ENCODE measurements around the gene ZBTB8OS. TPM values are rescaled to one million over a fixed set of nuclear protein-coding genes. Genes with fewer than 3 reads are reported as not detected.
A peak's percentile ranks its signal among the peaks of the same experiment; 100 is the strongest.

The ZBTB8OS gene
- total and polyA plus RNA-seq, 9 of the 15 experiments (the other 6 are each of a cell fraction or from before 2014, with no cell fraction given): 54.8 to 230 (median 107) TPM

- TF ChIP-seq ARNT (IDR thresholded peaks at IDR 0.05) (peak; percentile 83 to 92; a peak in 3 of 4 replicates), MYNN (IDR thresholded peaks at IDR 0.05) (no peak), MYNN (CRISPR knock-in tag; IDR thresholded peaks at IDR 0.05) (no peak), ZSCAN32 (CRISPR knock-in tag; IDR thresholded peaks at IDR 0.05) (peak; percentile 84), GATAD2B (IDR thresholded peaks at IDR 0.05; ENCODE audit: borderline replicate concordance) (no peak; the same call in 1 of the 2 replicates), GABPA (tag; conservative IDR thresholded peaks at IDR 0.05; ENCODE audit: low read depth) (peak; percentile 94), TAF15 (IDR thresholded peaks at IDR 0.05; ENCODE audit: low read depth, low read length) (no peak), CREB1 (IDR thresholded peaks at IDR 0.05) (peak; percentile 60), CREB1 (CRISPR knock-in tag; IDR thresholded peaks at IDR 0.05) (peak; percentile 81), ZNF224 (CRISPR knock-in tag; IDR thresholded peaks at IDR 0.05) (peak; percentile 56; the same call in 1 of the 2 replicates), SPI1 (IDR thresholded peaks at IDR 0.05; ENCODE audit: borderline replicate concordance, low read depth, low read length) (0 out of 2 replicates have a peak, but pooled peaks have one; percentile 1), PURB (CRISPR knock-in tag; IDR thresholded peaks at IDR 0.05; ENCODE audit: low read depth) (no peak), SETDB1 (IDR thresholded peaks at IDR 0.05; ENCODE audit: low read length) (no peak), JUND (IDR thresholded peaks at IDR 0.05; ENCODE audit: borderline replicate concordance, low read depth, low read length) (peak; percentile 56; the same call in 1 of the 2 replicates), JUND (tag; IDR thresholded peaks at IDR 0.05; ENCODE audit: borderline replicate concordance, low read depth, low read length) (no peak; the same call in 1 of the 3 replicates), ARID1B (IDR thresholded peaks at IDR 0.05) (no peak), ZNF79 (CRISPR knock-in tag; IDR thresholded peaks at IDR 0.05; ENCODE audit: low read depth) (peak; percentile 94), ZBTB11 (CRISPR knock-in tag; IDR thresholded peaks at IDR 0.05) (peak in 1 of 3 experiments; percentile 95; a peak in 3 of 6 replicates), ETV5 (CRISPR knock-in tag; IDR thresholded peaks at IDR 0.05; ENCODE audit: low read depth) (0 out of 2 replicates have a peak, but pooled peaks have one; percentile 4), SRSF3 (IDR thresholded peaks at IDR 0.05; ENCODE audit: insufficient read depth, low read length) (peak; percentile 78; the same call in 1 of the 2 replicates)
- TF ChIP-seq, protein P1, sequence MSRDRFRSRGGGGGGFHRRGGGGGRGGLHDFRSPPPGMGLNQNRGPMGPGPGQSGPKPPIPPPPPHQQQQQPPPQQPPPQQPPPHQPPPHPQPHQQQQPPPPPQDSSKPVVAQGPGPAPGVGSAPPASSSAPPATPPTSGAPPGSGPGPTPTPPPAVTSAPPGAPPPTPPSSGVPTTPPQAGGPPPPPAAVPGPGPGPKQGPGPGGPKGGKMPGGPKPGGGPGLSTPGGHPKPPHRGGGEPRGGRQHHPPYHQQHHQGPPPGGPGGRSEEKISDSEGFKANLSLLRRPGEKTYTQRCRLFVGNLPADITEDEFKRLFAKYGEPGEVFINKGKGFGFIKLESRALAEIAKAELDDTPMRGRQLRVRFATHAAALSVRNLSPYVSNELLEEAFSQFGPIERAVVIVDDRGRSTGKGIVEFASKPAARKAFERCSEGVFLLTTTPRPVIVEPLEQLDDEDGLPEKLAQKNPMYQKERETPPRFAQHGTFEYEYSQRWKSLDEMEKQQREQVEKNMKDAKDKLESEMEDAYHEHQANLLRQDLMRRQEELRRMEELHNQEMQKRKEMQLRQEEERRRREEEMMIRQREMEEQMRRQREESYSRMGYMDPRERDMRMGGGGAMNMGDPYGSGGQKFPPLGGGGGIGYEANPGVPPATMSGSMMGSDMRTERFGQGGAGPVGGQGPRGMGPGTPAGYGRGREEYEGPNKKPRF (IDR thresholded peaks at IDR 0.05; ENCODE audit: low read depth, low read length): no peak
- TF ChIP-seq, protein P2, sequence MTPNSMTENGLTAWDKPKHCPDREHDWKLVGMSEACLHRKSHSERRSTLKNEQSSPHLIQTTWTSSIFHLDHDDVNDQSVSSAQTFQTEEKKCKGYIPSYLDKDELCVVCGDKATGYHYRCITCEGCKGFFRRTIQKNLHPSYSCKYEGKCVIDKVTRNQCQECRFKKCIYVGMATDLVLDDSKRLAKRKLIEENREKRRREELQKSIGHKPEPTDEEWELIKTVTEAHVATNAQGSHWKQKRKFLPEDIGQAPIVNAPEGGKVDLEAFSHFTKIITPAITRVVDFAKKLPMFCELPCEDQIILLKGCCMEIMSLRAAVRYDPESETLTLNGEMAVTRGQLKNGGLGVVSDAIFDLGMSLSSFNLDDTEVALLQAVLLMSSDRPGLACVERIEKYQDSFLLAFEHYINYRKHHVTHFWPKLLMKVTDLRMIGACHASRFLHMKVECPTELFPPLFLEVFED (CRISPR knock-in tag; conservative IDR thresholded peaks at IDR 0.05): peak; percentile 99
These were observed 556 bp upstream of the ZBTB8OS start, which contains the start of gene RBBP4 (continued) for GRCh38 chr1:32650752-32651460.
